ENCODE measurements around the gene TLE2. TPM values are rescaled to one million over a fixed set of nuclear protein-coding genes. Genes with fewer than 3 reads are reported as not detected.
A peak's percentile ranks its signal among the peaks of the same experiment; 100 is the strongest.

Gene TLE2
- total and polyA plus RNA-seq, 2 donors from 2014 or later = 28.2 to 76.6 TPM

DNA sequence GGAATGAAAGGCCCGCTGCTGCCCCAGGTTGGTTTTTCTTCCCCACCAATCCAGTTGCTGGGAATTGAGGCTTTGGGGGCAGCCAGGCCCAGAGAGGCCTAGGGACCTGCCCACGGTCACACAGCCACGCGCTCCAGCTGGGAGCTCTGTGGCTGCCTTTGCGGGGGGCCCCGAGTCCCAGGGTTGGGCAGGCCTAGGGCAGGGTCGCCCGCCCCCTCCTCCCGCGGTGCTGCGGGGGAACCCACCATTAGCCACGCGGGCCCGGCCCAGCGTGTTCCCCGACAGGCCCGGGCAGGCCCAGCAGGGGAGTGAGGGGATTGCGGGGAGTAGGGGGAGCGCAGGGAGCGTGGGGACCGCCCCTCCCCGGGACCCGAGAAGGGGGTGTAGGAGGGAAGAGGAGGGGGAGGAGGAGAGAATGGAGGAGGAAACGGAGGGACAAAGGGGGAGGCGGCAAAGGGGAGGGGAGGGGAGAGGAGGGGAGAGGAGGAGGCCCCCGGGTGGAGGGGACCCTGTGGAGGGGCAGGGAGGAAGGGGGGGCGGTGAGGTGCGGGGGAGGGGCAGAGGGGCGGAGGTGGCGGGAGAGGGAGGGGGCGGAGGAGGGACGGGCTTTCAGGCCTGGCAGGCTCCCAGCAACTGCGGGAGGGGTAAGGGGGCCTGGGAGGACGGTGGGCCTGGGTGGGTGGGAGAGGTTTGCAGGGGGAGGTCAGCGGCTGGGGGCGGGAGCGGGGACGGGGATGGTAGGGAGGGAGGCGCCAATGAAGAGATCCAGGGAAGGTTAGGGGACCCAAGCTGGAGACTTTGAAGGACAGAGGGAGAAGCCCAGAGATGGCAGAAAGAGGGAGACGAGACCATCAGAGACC, 12.9 kb upstream of the TLE2 start:
- H3K9me3 ChIP-seq (ENCODE audit: control insufficient read depth in 2 of 3, insufficient read depth in 1 of 3, low read length in 3 of 3) = no peaks in the 10 kb centered on the region
- no peak for FAIRE-seq
- no peaks in the 10 kb centered on the region for H3K4me1 ChIP-seq (ENCODE audit: control insufficient read depth in 2 of 3, insufficient read depth in 2 of 3, low read depth in 1 of 3, low read length in 3 of 3)
- no peak overlapping the region for H3K27ac ChIP-seq (ENCODE audit: low read depth in 2 of 2, low read length in 2 of 2)
- intact Hi-C loops (cut with DNase I) = no loop called here
- no peak overlapping the region for H3K4me3 ChIP-seq (ENCODE audit: low read length in 3 of 3)
- peak in 4 of 5 donors; percentile 75 to 90 (median 82) for DNase-seq
- H3K36me3 ChIP-seq (ENCODE audit: control insufficient read depth in 2 of 3, insufficient read depth in 3 of 3, low read length in 3 of 3) = no peaks in the 10 kb centered on the region
- H3K9ac ChIP-seq (ENCODE audit: low read length in 3 of 3) = no peak overlapping the region
- TF ChIP-seq, protein P1, sequence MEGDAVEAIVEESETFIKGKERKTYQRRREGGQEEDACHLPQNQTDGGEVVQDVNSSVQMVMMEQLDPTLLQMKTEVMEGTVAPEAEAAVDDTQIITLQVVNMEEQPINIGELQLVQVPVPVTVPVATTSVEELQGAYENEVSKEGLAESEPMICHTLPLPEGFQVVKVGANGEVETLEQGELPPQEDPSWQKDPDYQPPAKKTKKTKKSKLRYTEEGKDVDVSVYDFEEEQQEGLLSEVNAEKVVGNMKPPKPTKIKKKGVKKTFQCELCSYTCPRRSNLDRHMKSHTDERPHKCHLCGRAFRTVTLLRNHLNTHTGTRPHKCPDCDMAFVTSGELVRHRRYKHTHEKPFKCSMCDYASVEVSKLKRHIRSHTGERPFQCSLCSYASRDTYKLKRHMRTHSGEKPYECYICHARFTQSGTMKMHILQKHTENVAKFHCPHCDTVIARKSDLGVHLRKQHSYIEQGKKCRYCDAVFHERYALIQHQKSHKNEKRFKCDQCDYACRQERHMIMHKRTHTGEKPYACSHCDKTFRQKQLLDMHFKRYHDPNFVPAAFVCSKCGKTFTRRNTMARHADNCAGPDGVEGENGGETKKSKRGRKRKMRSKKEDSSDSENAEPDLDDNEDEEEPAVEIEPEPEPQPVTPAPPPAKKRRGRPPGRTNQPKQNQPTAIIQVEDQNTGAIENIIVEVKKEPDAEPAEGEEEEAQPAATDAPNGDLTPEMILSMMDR (IDR thresholded peaks at IDR 0.05; ENCODE audit: borderline replicate concordance, extremely low read depth, insufficient read depth) = no peak
- H3K27me3 ChIP-seq (ENCODE audit: control insufficient read depth, insufficient read depth, low read length) = no peaks in the 10 kb centered on the region

DNA sequence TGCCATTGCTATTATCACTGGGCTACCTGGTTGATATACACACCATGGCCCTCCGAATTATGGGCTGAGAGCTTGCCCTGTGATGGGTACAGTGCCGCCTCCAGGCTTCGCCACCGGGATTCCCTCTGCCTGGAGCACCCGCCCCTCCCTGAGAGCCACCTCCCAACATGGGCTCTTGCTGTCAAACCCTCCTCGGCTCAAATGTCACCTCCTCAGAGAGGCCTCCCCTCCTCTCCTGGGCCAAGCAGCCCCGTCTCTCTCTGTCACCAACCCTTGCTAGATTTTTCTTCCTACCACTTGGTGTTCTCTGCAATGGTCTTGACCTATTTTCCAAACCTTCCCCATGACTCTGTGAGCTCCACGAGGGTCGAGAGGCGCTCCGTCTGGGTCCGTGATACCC, 12.2 kb upstream of the TLE2 start:
- no peak overlapping the region for H3K9ac ChIP-seq (ENCODE audit: low read length in 3 of 3)
- H3K4me3 ChIP-seq (ENCODE audit: low read length in 3 of 3) = no peak overlapping the region
- DNase-seq (peak in 3 of 5 donors; percentile 46 to 76 (median 54)), FAIRE-seq (no peak)
- TF ChIP-seq, protein P1 (IDR thresholded peaks at IDR 0.05; ENCODE audit: borderline replicate concordance, extremely low read depth, insufficient read depth) = no peak
- no peaks in the 10 kb centered on the region for H3K27me3 ChIP-seq (ENCODE audit: control insufficient read depth, insufficient read depth, low read length)
- no peak overlapping the region for H3K27ac ChIP-seq (ENCODE audit: low read depth in 2 of 2, low read length in 2 of 2)
- H3K36me3 ChIP-seq (ENCODE audit: control insufficient read depth in 2 of 3, insufficient read depth in 3 of 3, low read length in 3 of 3) = no peaks in the 10 kb centered on the region
- intact Hi-C loops (cut with DNase I) = no loop called here
- H3K9me3 ChIP-seq (ENCODE audit: control insufficient read depth in 2 of 3, insufficient read depth in 1 of 3, low read length in 3 of 3) = no peaks in the 10 kb centered on the region
- peaks cover 0 to 3% (median 0%) of the 10 kb centered on the region in 3 donors for H3K4me1 ChIP-seq (ENCODE audit: control insufficient read depth in 2 of 3, insufficient read depth in 2 of 3, low read depth in 1 of 3, low read length in 3 of 3)

DNA sequence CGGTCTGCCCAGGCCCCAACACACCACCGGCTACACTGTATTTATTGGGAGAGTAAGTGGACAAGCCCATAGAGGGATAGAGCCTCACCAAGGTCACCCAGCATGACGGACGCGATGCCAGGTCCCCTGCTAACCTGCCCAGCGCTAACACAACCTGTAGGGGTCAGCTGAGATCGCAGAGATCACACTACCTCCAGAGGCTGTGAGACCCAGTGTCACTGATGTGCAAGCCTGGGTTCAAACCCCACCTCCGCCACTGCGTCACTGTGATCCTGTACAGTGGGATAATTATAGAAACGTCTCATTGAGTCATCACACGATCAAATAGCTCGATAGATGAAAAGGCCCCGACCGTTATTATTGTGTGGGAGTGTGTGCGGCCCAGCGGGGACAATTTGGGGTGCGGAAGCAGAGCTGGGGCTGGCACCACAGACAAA, 10.6 kb upstream of the TLE2 start:
- no peaks in the 10 kb centered on the region for H3K9me3 ChIP-seq (ENCODE audit: control insufficient read depth in 2 of 3, insufficient read depth in 1 of 3, low read length in 3 of 3)
- TF ChIP-seq, protein P1 (IDR thresholded peaks at IDR 0.05; ENCODE audit: borderline replicate concordance, extremely low read depth, insufficient read depth) = no peak
- no peak overlapping the region for H3K9ac ChIP-seq (ENCODE audit: low read length in 3 of 3)
- FAIRE-seq = no peak
- H3K36me3 ChIP-seq (ENCODE audit: control insufficient read depth in 2 of 3, insufficient read depth in 3 of 3, low read length in 3 of 3) = no peaks in the 10 kb centered on the region
- no peak overlapping the region for H3K27ac ChIP-seq (ENCODE audit: low read depth in 2 of 2, low read length in 2 of 2)
- H3K4me1 ChIP-seq (ENCODE audit: control insufficient read depth in 2 of 3, insufficient read depth in 2 of 3, low read depth in 1 of 3, low read length in 3 of 3) = peaks cover 3 to 10% (median 6%) of the 10 kb centered on the region in 3 donors
- DNase-seq = no peak
- no peaks in the 10 kb centered on the region for H3K27me3 ChIP-seq (ENCODE audit: control insufficient read depth, insufficient read depth, low read length)
- H3K4me3 ChIP-seq (ENCODE audit: low read length in 3 of 3) = no peak overlapping the region
- intact Hi-C loops (cut with DNase I) = no loop called here
